GM12872 (cell line): ENCODE data around the gene GRAMD4.
A peak's percentile ranks its signal among the peaks of the same experiment; 100 is the strongest.

Experiments
- CTCF ChIP-seq: IDR thresholded peaks from 3 replicates; pipeline ENCODE4 v1.5.1; 2011; ENCODE audit warnings: low read depth, mild to moderate bottlenecking, low read length, moderate library complexity; ENCODE audit not compliant: insufficient read depth

GRAMD4 gene

GRCh38 chr22:46580940-46581537 lies 39.1 kb upstream of the GRAMD4 start:
- no peak for TF ChIP-seq CTCF

- TF ChIP-seq CTCF, result no peak
Observed at GRCh38 chr22:46581538-46582244, 38.5 kb upstream of the GRAMD4 start.

GRCh38 chr22:46582281-46582933 lies 37.8 kb upstream of the GRAMD4 start:
- TF ChIP-seq CTCF, result 0 out of 3 replicates have a peak, but pooled peaks have one; percentile 4

- no peak for TF ChIP-seq CTCF
Observed at GRCh38 chr22:46583571-46583970, 36.6 kb upstream of the GRAMD4 start.

GRCh38 chr22:46584081-46584921 lies 35.9 kb upstream of the GRAMD4 start:
- TF ChIP-seq CTCF, result no peak

GRCh38 chr22:46585340-46586122 lies 34.7 kb upstream of the GRAMD4 start:
- TF ChIP-seq CTCF, result no peak

GRCh38 chr22:46586123-46586519 lies 34.1 kb upstream of the GRAMD4 start:
- no peak for TF ChIP-seq CTCF
